HepG2 (cell line): ENCODE results near the gene ADPGK. TPM values are rescaled to one million over a fixed set of nuclear protein-coding genes. Genes with fewer than 3 reads are reported as not detected.

Source experiments
- ATAC-seq: fragments of 200-7000 bp; cut with Tn5 transposase; 3 replicates; pipeline ENCODE4 v1.9.1; 2020; ENCODE audit warnings: mild to moderate bottlenecking, moderate library complexity
- BruUV-seq: library from RNA; stranded (reverse); fragments of 400-500 nt; replicated peaks from 2 replicates; lab custom pipeline; 2021; lab: Mats Ljungman, UMichigan
- CTCF ChIA-PET: fragments of 300-600 bp; formaldehyde crosslinking; extraction: SDS; loops from one replicate; lab custom pipeline; 2021; ENCODE audit warnings: low total read pairs, inconsistent platforms, low intra/inter-chr PET ratio; lab: Yijun Ruan, JAX
- POLR2A ChIA-PET: fragments of 350-600 bp; sonication (Branson Sonifier 250); formaldehyde crosslinking; loops from one replicate; lab custom pipeline; 2020; ENCODE audit warnings: antibody characterized with exemption, inconsistent platforms; lab: Yijun Ruan, JAX
- DNase-seq: peaks from one replicate; pipeline ENCODE4 v3.0.0-alpha.2; 2015; ENCODE audit warnings: low spot score
- FAIRE-seq: peaks from 3 replicates; lab custom pipeline; 2011; peaks lifted over from hg19 to GRCh38; lab: Jason Lieb, UNC
- H2AFZ ChIP-seq: one replicate; pipeline ENCODE4 v1.6.1; 2011; ENCODE audit warnings: low read length, inconsistent platforms
- H3K27ac ChIP-seq: fragments of 300-600 bp; 3 replicates; pipeline ENCODE4 v1.8.0; 2011; ENCODE audit warnings: mixed run types, mild to moderate bottlenecking, mixed read lengths, low read length, inconsistent platforms; ENCODE audit not compliant: insufficient read depth; ENCODE audit errors: extremely low read length
- H3K27me3 ChIP-seq, 2 experiments: fragments of 200-600 bp in 1 of 2; 2 replicates in 1 of 2; 3 replicates in 1 of 2; pipeline versions ENCODE4 v1.6.0 to v1.8.0; 2011; ENCODE audit warnings: low read length in 2 of 2, mild to moderate bottlenecking in 2 of 2, moderate library complexity in 2 of 2, inconsistent platforms in 1 of 2; ENCODE audit not compliant: insufficient read depth in 2 of 2, control insufficient read depth in 1 of 2
- H3K36me3 ChIP-seq, 2 experiments: fragments of 200-600 bp in 1 of 2; replicated peaks in 1 of 2; 2 replicates in 1 of 2; 3 replicates in 1 of 2; pipeline versions ENCODE4 v1.5.1 to v1.8.0; 2011; ENCODE audit warnings: low read length in 2 of 2, inconsistent platforms in 1 of 2; ENCODE audit not compliant: insufficient read depth in 2 of 2, control insufficient read depth in 1 of 2
- H3K4me1 ChIP-seq: 2 replicates; pipeline ENCODE4 v1.5.1; 2012; ENCODE audit warnings: low read length, inconsistent platforms; ENCODE audit not compliant: insufficient read depth
- H3K4me2 ChIP-seq: 2 replicates; pipeline ENCODE4 v1.6.0; 2011; ENCODE audit warnings: low read depth, low read length, inconsistent platforms
- H3K4me3 ChIP-seq, 3 experiments: fragments of 200-600 bp in 1 of 3; sonication (generic), shearing (Covaris generic) in 1 of 3; replicated peaks in 1 of 3; 2 replicates each; pipeline ENCODE4 v1.5.1; 2011 to 2016; ENCODE audit warnings: low read length in 3 of 3, inconsistent platforms in 2 of 3, low read depth in 2 of 3, mild to moderate bottlenecking in 2 of 3, control low read depth in 1 of 3, mixed read lengths in 1 of 3; ENCODE audit not compliant: insufficient read depth in 1 of 3
- H3K79me2 ChIP-seq: one replicate; pipeline ENCODE4 v1.6.1; 2011; ENCODE audit warnings: low read length, inconsistent platforms; ENCODE audit not compliant: insufficient read depth
- H3K9ac ChIP-seq: 2 replicates; pipeline ENCODE4 v1.6.0; 2011; ENCODE audit warnings: mild to moderate bottlenecking, low read depth, low read length, inconsistent platforms; ENCODE audit not compliant: insufficient read depth
- H3K9me3 ChIP-seq: 2 replicates; pipeline ENCODE4 v1.5.1; 2012; ENCODE audit warnings: mild to moderate bottlenecking, low read length
- H4K20me1 ChIP-seq: 2 replicates; pipeline ENCODE4 v1.6.0; 2011; ENCODE audit warnings: inconsistent platforms, mild to moderate bottlenecking, low read length, moderate library complexity; ENCODE audit not compliant: insufficient read depth
- CEBPB ChIP-seq: IDR thresholded peaks from 2 replicates; pipeline ENCODE4 v1.6.1; 2011; ENCODE audit warnings: low read depth, low read length, improper control_type of control experiment, borderline replicate concordance
- HMG20A ChIP-seq: IDR thresholded peaks from 2 replicates; pipeline ENCODE4 v1.6.1; 2016; ENCODE audit warnings: borderline replicate concordance
- NCOR1 ChIP-seq: fragments of 200-600 bp; sonication (generic); IDR thresholded peaks from 2 replicates; pipeline ENCODE4 v1.7.0; 2017; ENCODE audit warnings: antibody characterized with exemption, low read length, borderline replicate concordance
- RBFOX2 ChIP-seq: fragments of 200-400 bp; formaldehyde crosslinking; IDR thresholded peaks from 2 replicates; pipeline ENCODE4 v1.6.1; 2017; ENCODE audit warnings: low read depth, mild to moderate bottlenecking, low read length
- SMC3 ChIP-seq: IDR thresholded peaks from 2 replicates; pipeline ENCODE4 v1.6.1; 2011; ENCODE audit warnings: low read length, improper control_type of control experiment
- SUZ12 ChIP-seq: fragments of 150-350 bp; IDR thresholded peaks from 2 replicates; pipeline ENCODE4 v1.6.1; 2014; ENCODE audit warnings: low read depth, low read length
- ZNF121 ChIP-seq: sonication (generic); formaldehyde crosslinking; IDR thresholded peaks from 2 replicates; pipeline ENCODE4 v1.5.0; 2020; ENCODE audit warnings: mild to moderate bottlenecking, missing genetic modification reagents
- ZNF124 ChIP-seq: sonication (generic); formaldehyde crosslinking; IDR thresholded peaks from 2 replicates; pipeline ENCODE4 v1.4.0; 2020; ENCODE audit warnings: missing genetic modification reagents
- ZNF232 ChIP-seq: sonication (generic); formaldehyde crosslinking; IDR thresholded peaks from 2 replicates; pipeline ENCODE4 v1.4.0; 2020; ENCODE audit warnings: missing genetic modification reagents, borderline replicate concordance
- ZNF441 ChIP-seq: sonication (generic); formaldehyde crosslinking; IDR thresholded peaks from 2 replicates; pipeline ENCODE4 v1.7.0; 2021; ENCODE audit warnings: missing genetic modification reagents, borderline replicate concordance
- ZNF510 ChIP-seq: sonication (generic); formaldehyde crosslinking; IDR thresholded peaks from 2 replicates; pipeline ENCODE4 v1.4.0; 2020; ENCODE audit warnings: low read depth, mild to moderate bottlenecking, missing genetic modification reagents
- ZNF841 ChIP-seq: sonication (generic); formaldehyde crosslinking; IDR thresholded peaks from 2 replicates; pipeline ENCODE4 v1.8.1; 2023; ENCODE audit warnings: missing genetic modification reagents, borderline replicate concordance
- WGBS: methylation state at CpG from one replicate; pipeline ENCODE4 v1.1.6; 2017; ENCODE audit warnings: low lambda C conversion rate; 5-methylcytosine and 5-hydroxymethylcytosine counted together
- in situ Hi-C: cut with HindIII; loops from 2 replicates; pipeline ENCODE4 v1.10.0; 2017; ENCODE audit warnings: low pct_unique_long_range_greater_than_20kb; ENCODE audit not compliant: extremely low pct_ligation_motif_present
- intact Hi-C: fragments of 100-400 bp; cut with micrococcal nuclease; formaldehyde crosslinking; loops from one replicate; pipeline ENCODE4 v1.10.0; 2022; ENCODE audit not compliant: unreplicated experiment
- polyA plus RNA-seq, 8 experiments: library from polyadenylated mRNA; depleted of rRNA in 3 of 8; stranded (reverse) in 7 of 8; unstranded in 1 of 8; fragments of >200 nt; fragmentation: Illumina TruSeq in 4 of 8; extraction: Trizol in 4 of 8; gene quantifications; 2 replicates each; pipeline versions ENCODE4 v1.2.1 to v1.2.3, GENCODE V29; 2011 to 2016; ENCODE audit warnings: low read depth in 4 of 8, missing spikeins in 1 of 8, mixed read lengths in 1 of 8; ENCODE audit not compliant: insufficient read depth in 1 of 8
- total RNA-seq, 5 experiments: library from RNA; depleted of rRNA; stranded (reverse); fragments of >200 nt; fragmentation: Illumina TruSeq; extraction: Trizol; gene quantifications; 2 replicates each; pipeline ENCODE4 v1.2.3, GENCODE V29; 2016; ENCODE audit warnings: low read depth in 1 of 5
- TF ChIP-seq, protein P1 (sequence below): sonication (generic); formaldehyde crosslinking; IDR thresholded peaks from 2 replicates; pipeline ENCODE4 v1.4.0; 2020; ENCODE audit warnings: mild to moderate bottlenecking, missing genetic modification reagents
- TF ChIP-seq, protein P2 (sequence below): sonication (generic); formaldehyde crosslinking; IDR thresholded peaks from 2 replicates; pipeline ENCODE4 v1.4.0; 2020; ENCODE audit warnings: missing genetic modification reagents, borderline replicate concordance
- TF ChIP-seq, protein P3 (sequence below): sonication (generic); formaldehyde crosslinking; IDR thresholded peaks from 2 replicates; pipeline ENCODE4 v1.4.0; 2020; ENCODE audit warnings: mild to moderate bottlenecking, missing genetic modification reagents

The ADPGK gene
- total and polyA plus RNA-seq, 2 of the 13 experiments (the other 11 are each of a cell fraction or from before 2014, with no cell fraction given): 61.6 to 67.5 TPM

DNA sequence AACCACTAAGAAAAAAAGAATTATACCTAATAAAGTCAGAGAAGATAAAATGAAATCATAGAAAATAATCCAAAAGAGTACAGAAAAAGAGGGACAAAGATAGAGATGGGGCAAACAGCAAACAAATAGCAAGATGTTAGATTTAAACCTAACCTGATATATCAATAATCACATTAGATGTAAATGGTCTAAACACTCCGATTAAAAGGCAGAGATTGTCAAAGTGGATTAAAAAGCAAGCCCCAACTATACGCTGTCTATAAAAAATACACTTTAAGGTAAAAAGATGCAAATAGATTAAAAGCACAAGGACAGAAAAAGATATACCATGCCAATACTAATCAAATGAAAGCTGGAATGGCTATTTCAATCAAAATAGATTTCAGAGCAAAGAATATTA, 16.8 kb downstream of the ADPGK start (continued):
- TF ChIP-seq, protein P1, sequence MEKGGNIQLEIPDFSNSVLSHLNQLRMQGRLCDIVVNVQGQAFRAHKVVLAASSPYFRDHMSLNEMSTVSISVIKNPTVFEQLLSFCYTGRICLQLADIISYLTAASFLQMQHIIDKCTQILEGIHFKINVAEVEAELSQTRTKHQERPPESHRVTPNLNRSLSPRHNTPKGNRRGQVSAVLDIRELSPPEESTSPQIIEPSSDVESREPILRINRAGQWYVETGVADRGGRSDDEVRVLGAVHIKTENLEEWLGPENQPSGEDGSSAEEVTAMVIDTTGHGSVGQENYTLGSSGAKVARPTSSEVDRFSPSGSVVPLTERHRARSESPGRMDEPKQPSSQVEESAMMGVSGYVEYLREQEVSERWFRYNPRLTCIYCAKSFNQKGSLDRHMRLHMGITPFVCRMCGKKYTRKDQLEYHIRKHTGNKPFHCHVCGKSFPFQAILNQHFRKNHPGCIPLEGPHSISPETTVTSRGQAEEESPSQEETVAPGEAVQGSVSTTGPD (CRISPR knock-in tag): no peak
- TF ChIP-seq, protein P2, sequence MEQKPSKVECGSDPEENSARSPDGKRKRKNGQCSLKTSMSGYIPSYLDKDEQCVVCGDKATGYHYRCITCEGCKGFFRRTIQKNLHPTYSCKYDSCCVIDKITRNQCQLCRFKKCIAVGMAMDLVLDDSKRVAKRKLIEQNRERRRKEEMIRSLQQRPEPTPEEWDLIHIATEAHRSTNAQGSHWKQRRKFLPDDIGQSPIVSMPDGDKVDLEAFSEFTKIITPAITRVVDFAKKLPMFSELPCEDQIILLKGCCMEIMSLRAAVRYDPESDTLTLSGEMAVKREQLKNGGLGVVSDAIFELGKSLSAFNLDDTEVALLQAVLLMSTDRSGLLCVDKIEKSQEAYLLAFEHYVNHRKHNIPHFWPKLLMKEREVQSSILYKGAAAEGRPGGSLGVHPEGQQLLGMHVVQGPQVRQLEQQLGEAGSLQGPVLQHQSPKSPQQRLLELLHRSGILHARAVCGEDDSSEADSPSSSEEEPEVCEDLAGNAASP (CRISPR knock-in tag): no peak
- TF ChIP-seq ZNF232 (CRISPR knock-in tag) (no peak), NCOR1 (no peak), HMG20A (CRISPR knock-in tag) (no peak), ZNF441 (no peak), ZNF510 (CRISPR knock-in tag) (no peak), RBFOX2 (no peak), ZNF124 (CRISPR knock-in tag) (no peak)

DNA sequence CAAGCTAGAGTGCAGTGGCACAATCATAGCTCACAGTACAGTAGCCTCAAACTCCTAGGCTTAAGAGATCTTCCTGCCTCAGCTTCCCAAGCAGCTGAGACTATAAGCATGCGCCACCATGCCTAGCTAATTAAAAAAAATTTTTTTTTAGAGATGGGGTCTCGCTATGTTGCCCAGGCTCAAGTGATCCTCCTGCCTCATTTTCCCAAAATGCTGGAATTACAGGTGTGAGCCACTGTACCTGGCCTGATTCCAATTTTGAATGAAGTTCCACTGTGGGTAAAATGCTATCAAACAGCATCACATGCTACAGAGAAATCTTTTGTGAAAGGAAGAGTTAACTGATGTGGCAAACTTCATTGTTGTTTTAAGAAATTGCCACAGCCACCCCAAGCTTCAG, 17.5 kb downstream of the ADPGK start:
- in situ Hi-C loops (no loop called here), intact Hi-C loops (no loop called here)
- no peaks in the 10 kb centered on the region for H3K4me1 ChIP-seq
- no peak overlapping the region for H3K4me3 ChIP-seq
- 100% methylated on average over 2 of the region's 2 CpGs for WGBS
- H3K27me3 ChIP-seq: no peaks in the 10 kb centered on the region
- no peaks in the 10 kb centered on the region for H4K20me1 ChIP-seq
- no TSS peak for BruUV-seq
- no peak overlapping the region for H3K4me2 ChIP-seq
- TF ChIP-seq SUZ12 (no peak), SMC3 (no peak), ZNF121 (CRISPR knock-in tag) (peak; percentile 46), ZNF841 (no peak), CEBPB (no peak)
- TF ChIP-seq, protein P3, sequence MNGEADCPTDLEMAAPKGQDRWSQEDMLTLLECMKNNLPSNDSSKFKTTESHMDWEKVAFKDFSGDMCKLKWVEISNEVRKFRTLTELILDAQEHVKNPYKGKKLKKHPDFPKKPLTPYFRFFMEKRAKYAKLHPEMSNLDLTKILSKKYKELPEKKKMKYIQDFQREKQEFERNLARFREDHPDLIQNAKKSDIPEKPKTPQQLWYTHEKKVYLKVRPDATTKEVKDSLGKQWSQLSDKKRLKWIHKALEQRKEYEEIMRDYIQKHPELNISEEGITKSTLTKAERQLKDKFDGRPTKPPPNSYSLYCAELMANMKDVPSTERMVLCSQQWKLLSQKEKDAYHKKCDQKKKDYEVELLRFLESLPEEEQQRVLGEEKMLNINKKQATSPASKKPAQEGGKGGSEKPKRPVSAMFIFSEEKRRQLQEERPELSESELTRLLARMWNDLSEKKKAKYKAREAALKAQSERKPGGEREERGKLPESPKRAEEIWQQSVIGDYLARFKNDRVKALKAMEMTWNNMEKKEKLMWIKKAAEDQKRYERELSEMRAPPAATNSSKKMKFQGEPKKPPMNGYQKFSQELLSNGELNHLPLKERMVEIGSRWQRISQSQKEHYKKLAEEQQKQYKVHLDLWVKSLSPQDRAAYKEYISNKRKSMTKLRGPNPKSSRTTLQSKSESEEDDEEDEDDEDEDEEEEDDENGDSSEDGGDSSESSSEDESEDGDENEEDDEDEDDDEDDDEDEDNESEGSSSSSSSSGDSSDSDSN (CRISPR knock-in tag): no peak
- FAIRE-seq (no peak), DNase-seq (no peak), ATAC-seq (no peak)
- no peak overlapping the region for H3K9ac ChIP-seq
- peaks cover 6 to 53% of the 10 kb centered on the region in 2 experiments for H3K36me3 ChIP-seq
- H3K27ac ChIP-seq: no peak overlapping the region
- POLR2A ChIA-PET: no interaction called here
- H2AFZ ChIP-seq: no peak overlapping the region
- CTCF ChIA-PET: no interaction called here
- no peaks in the 10 kb centered on the region for H3K9me3 ChIP-seq
- H3K79me2 ChIP-seq: no peaks in the 10 kb centered on the region
